ENCODE measurements around the gene ZSWIM7.

ZSWIM7 gene

DNA sequence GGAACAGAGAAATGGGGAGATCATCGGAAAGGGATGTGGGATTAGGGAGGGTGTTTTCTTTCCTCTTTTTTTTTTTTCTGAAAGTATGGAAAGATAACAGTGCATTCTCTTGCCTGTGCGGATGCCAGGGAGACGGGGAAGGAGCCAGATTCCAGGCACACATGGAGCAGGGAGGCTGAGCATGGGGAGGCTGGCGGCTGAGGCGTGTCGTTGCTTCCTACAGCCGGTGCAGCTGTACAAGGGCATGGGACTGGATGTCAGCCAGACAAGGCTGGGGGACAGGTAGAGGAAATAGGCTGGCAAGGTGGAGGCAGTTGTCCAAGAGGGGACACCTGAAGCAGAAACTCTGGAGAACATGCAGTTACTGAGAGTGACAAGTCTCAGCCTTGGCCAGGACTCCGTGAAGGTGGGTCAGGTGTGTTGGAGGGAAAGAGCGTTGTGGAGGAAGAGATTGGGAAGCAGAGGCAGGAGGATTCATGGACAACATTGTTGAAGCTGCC, 71.2 kb downstream of the ZSWIM7 start:
- DNase-seq: no peak

Data from DMS153 (cell line).